Aorta (tissue), 5 donors: ENCODE results near the gene PTCD3. TPM values are rescaled to one million over a fixed set of nuclear protein-coding genes. Genes with fewer than 3 reads are reported as not detected.

Experiments
- ATAC-seq: fragments of 200-7000 bp; cut with Tn5 transposase; one replicate; pipeline ENCODE4 v1.9.1; 2022; ENCODE audit warnings: moderate library complexity; ENCODE audit not compliant: low FRiP score
- DNase-seq, 2 donors: peaks; one replicate each; pipeline ENCODE4 v3.0.0-alpha.2; 2020
- H3K27ac ChIP-seq, 2 donors: one replicate each; pipeline ENCODE4 v1.5.1; 2013; ENCODE audit warnings: low read length in 2 of 2, mild to moderate bottlenecking in 2 of 2, moderate library complexity in 2 of 2, control low read depth in 1 of 2, inconsistent platforms in 1 of 2, low read depth in 1 of 2
- H3K27me3 ChIP-seq, 2 donors: one replicate each; pipeline ENCODE4 v1.6.1; 2013; ENCODE audit warnings: control low read depth in 1 of 2, low read length in 1 of 2, mild to moderate bottlenecking in 1 of 2, moderate library complexity in 1 of 2; ENCODE audit not compliant: insufficient read depth in 2 of 2, control insufficient read depth in 1 of 2
- H3K36me3 ChIP-seq, 2 donors: one replicate each; pipeline ENCODE4 v1.6.1; 2013; ENCODE audit warnings: control low read depth in 1 of 2, low read length in 1 of 2, mild to moderate bottlenecking in 1 of 2; ENCODE audit not compliant: insufficient read depth in 2 of 2, control insufficient read depth in 1 of 2
- H3K4me1 ChIP-seq, 2 donors: one replicate each; pipeline ENCODE4 v1.6.1; 2013; ENCODE audit warnings: low read length in 2 of 2, control low read depth in 1 of 2, mild to moderate bottlenecking in 1 of 2, moderate library complexity in 1 of 2; ENCODE audit not compliant: insufficient read depth in 2 of 2, control insufficient read depth in 1 of 2
- H3K4me3 ChIP-seq, 2 donors: one replicate each; pipeline ENCODE4 v1.5.1; 2013; ENCODE audit warnings: low read length in 2 of 2, control low read depth in 1 of 2, mild to moderate bottlenecking in 1 of 2
- H3K9me3 ChIP-seq: one replicate; pipeline ENCODE4 v1.6.1; 2013; ENCODE audit warnings: mild to moderate bottlenecking, low read length; ENCODE audit not compliant: control insufficient read depth
- WGBS, 2 donors: extraction: QIAGEN DNeasy Blood & Tissue Kit; methylation state at CpG; one replicate each; pipeline ENCODE4 v1.1.7; 2013; 5-methylcytosine and 5-hydroxymethylcytosine counted together
- intact Hi-C, 2 donors: fragments of 100-400 bp; cut with DNase I; formaldehyde crosslinking; loops; one replicate each; pipeline versions ENCODE4 v1.14.2 to v1.15.0; 2022
- polyA plus RNA-seq, 2 donors: library from polyadenylated mRNA; stranded (reverse); fragments of 200-250 nt; gene quantifications; one replicate each; pipeline ENCODE4 v1.2.3, GENCODE V29; 2013
- total RNA-seq, 2 donors: library from RNA; stranded (reverse); fragmentation: NEBNext Ultra II Directional; extraction: Animal tissue kit (Norgen Biotek cat#: 25700); gene quantifications; one replicate each; pipeline ENCODE4 v1.2.1, GENCODE V29; 2021
- donor health status: healthy with polysubstance abuse.
- donor health status: Bipolar disorder and iron deficiency.
- donor health status: DM: no; HTN: no; CAD: no.
- donor health status: DM: no; HTN: no; CAD: no.
- donor health status: DM: yes; HTN: yes; CAD: no.

Gene PTCD3
- total and polyA plus RNA-seq, 4 donors = 4.4 to 86.3 (median 53.3) TPM

DNA sequence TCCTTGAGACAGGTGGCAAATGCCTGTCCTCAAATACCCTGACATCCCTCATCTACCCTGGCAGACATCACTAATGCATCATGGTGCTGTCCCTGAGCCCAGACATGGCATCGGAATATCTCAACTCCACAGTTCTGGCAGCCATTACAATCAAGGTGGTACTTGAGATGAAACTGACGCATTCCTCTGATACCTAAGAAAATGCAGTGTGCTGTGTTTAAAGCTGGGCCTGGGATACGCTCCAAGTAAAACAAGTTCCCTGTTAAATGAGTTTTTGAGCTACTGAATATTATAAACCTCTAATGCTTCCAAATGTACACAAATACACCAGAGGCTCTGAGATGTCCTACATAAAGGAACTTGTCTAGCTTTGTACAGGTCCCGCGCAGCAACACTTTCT, 30.1 kb upstream of the PTCD3 start:
- Histone ChIP-seq H3K36me3 (peaks cover 0 to 8% of the 10 kb centered on the region in 2 donors), H3K9me3 (no peaks in the 10 kb centered on the region), H3K4me3 (no peak overlapping the region), H3K27me3 (no peaks in the 10 kb centered on the region), H3K27ac (no peak overlapping the region), H3K4me1 (peaks cover 0 to 3% of the 10 kb centered on the region in 2 donors)
- 93 to 95% methylated on average over 5 of the region's 5 CpGs for WGBS, 2 donors
- ATAC-seq (no peak), DNase-seq (no peak)
- intact Hi-C loops = loop anchor here in 1 of 2 donors (10.0 kb wide), 1 partner anchor 441 kb away; no protein-coding TSS in a partner anchor

GRCh38 chr2:86078774-86079545, 27.1 kb upstream of the PTCD3 start:
- Histone ChIP-seq H3K36me3 (peaks cover 0 to 8% of the 10 kb centered on the region in 2 donors), H3K9me3 (no peaks in the 10 kb centered on the region), H3K27me3 (no peaks in the 10 kb centered on the region), H3K4me3 (no peak overlapping the region), H3K4me1 (no peaks in the 10 kb centered on the region), H3K27ac (no peak overlapping the region)
- no peak for DNase-seq
- peak; percentile 83 for ATAC-seq
- intact Hi-C loops = loop anchor here (2.0 to 10.0 kb wide), 2 partner anchors 190 to 444 kb away; partner anchors contain the start of gene ST3GAL5 (in 1 of the 2)
- 54 to 58% methylated on average over 7 of the region's 7 CpGs for WGBS, 2 donors

- Histone ChIP-seq H3K27me3 (no peaks in the 10 kb centered on the region), H3K27ac (no peak overlapping the region), H3K36me3 (peaks cover 0 to 6% of the 10 kb centered on the region in 2 donors), H3K4me1 (no peaks in the 10 kb centered on the region), H3K4me3 (no peak overlapping the region), H3K9me3 (no peaks in the 10 kb centered on the region)
- ATAC-seq (peak; percentile 92), DNase-seq (peak; percentile 89 to 94)
- intact Hi-C loops = loop anchor here (1.0 to 10.0 kb wide), 6 partner anchors 191 to 445 kb away; partner anchors contain the start of gene ST3GAL5 (in 1 of the 2)
- WGBS, 2 donors = 38 to 39% methylated on average over 14 of the region's 14 CpGs
Observed at GRCh38 chr2:86079981-86080911, 25.8 kb upstream of the PTCD3 start.

- Histone ChIP-seq H3K36me3 (peaks cover 0 to 8% of the 10 kb centered on the region in 2 donors), H3K4me1 (no peaks in the 10 kb centered on the region), H3K27me3 (no peaks in the 10 kb centered on the region), H3K9me3 (no peaks in the 10 kb centered on the region), H3K27ac (no peak overlapping the region), H3K4me3 (no peak overlapping the region)
- 95 to 96% methylated on average over 4 of the region's 4 CpGs for WGBS, 2 donors
- DNase-seq (no peak), ATAC-seq (no peak)
- intact Hi-C loops = loop anchor here (2.0 to 5.0 kb wide), 3 partner anchors 255 to 359 kb away; no protein-coding TSS in a partner anchor
Observed at GRCh38 chr2:86081724-86082123, 24.3 kb upstream of the PTCD3 start.

GRCh38 chr2:86082756-86083155, 23.3 kb upstream of the PTCD3 start:
- Histone ChIP-seq H3K4me3 (no peak overlapping the region), H3K4me1 (no peaks in the 10 kb centered on the region), H3K27ac (no peak overlapping the region), H3K36me3 (peaks cover 0 to 10% of the 10 kb centered on the region in 2 donors), H3K27me3 (no peaks in the 10 kb centered on the region), H3K9me3 (no peaks in the 10 kb centered on the region)
- ATAC-seq (no peak), DNase-seq (no peak)
- intact Hi-C loops = loop anchor here in 1 of 2 donors (5.0 kb wide), 1 partner anchor 360 kb away; no protein-coding TSS in a partner anchor
- 90 to 92% methylated on average over 5 of the region's 5 CpGs for WGBS, 2 donors

GRCh38 chr2:86087936-86088850, 17.8 kb upstream of the PTCD3 start:
- H3K36me3 ChIP-seq = peaks cover 0 to 11% of the 10 kb centered on the region in 2 donors

DNA sequence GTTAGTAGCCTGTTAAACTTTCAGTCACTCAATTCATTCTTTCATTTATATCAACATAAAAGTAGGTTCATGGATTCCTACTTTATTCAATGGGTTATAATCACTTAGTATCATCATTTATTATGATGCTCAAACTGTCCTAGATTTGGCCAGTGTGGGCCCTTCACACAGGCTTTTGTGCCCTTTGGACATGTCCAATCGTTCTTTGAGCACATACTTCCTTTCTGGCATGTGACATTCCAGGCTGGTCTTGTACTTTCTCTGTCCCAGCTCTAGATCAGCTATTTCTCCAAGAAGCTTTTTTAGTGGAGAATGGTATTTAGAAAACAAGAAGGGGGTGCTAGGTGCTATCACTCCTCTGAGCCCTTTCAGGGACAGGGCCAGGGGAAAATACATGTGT, 11.8 kb upstream of the PTCD3 start:
- DNase-seq = no peak
- Histone ChIP-seq H3K9me3 (no peaks in the 10 kb centered on the region), H3K27ac (no peak overlapping the region), H3K4me3 (no peak overlapping the region), H3K27me3 (no peaks in the 10 kb centered on the region), H3K4me1 (no peaks in the 10 kb centered on the region), H3K36me3 (no peaks in the 10 kb centered on the region)
- no peak for ATAC-seq
- intact Hi-C loops = no loop called here
- 53 to 66% methylated on average over 1 of the region's 1 CpG for WGBS, 2 donors

More at GRCh38 chr2:86087936-86088850, 17.8 kb upstream of the PTCD3 start:
- Histone ChIP-seq H3K27ac (no peak overlapping the region), H3K9me3 (no peaks in the 10 kb centered on the region), H3K27me3 (no peaks in the 10 kb centered on the region), H3K4me1 (no peaks in the 10 kb centered on the region), H3K4me3 (no peak overlapping the region)
- intact Hi-C loops = no loop called here
- WGBS, 2 donors = 82% methylated on average over 14 of the region's 14 CpGs
- ATAC-seq (no peak), DNase-seq (no peak)
